Activated CD8-positive, alpha-beta T cell treated with anti-CD3 and anti-CD28 coated beads for 36 hours (primary cell): ENCODE results near the gene PLA2G3. TPM values are rescaled to one million over a fixed set of nuclear protein-coding genes. Genes with fewer than 3 reads are reported as not detected.

Experiments
- ATAC-seq: fragments of 200-7000 bp; cut with Tn5 transposase; one replicate; pipeline ENCODE4 v1.10.0; 2021; ENCODE audit warnings: mild to moderate bottlenecking, moderate library complexity
- CTCF ChIA-PET: fragments of 350-600 bp; sonication (Branson Sonifier 250); formaldehyde crosslinking; loops from one replicate; lab custom pipeline; 2021; ENCODE audit warnings: antibody characterized with exemption; lab: Charles Lee
- POLR2A ChIA-PET: fragments of 350-600 bp; sonication (Branson Sonifier 250); formaldehyde crosslinking; loops from one replicate; lab custom pipeline; 2021; ENCODE audit warnings: antibody characterized with exemption; lab: Charles Lee
- DNase-seq: peaks from one replicate; pipeline ENCODE4 v3.0.0-alpha.2; 2020
- H3K27ac Mint-ChIP-seq: one replicate; pipeline ENCODE4 v1.8.0; 2021; ENCODE audit warnings: mild to moderate bottlenecking, mixed read lengths
- H3K27me3 Mint-ChIP-seq: one replicate; pipeline ENCODE4 v1.8.0; 2021; ENCODE audit warnings: mixed read lengths
- H3K36me3 Mint-ChIP-seq: one replicate; pipeline ENCODE4 v1.8.0; 2021; ENCODE audit warnings: low read depth, mixed read lengths
- H3K4me1 Mint-ChIP-seq: one replicate; pipeline ENCODE4 v1.8.0; 2021; ENCODE audit warnings: low read depth, mixed read lengths
- H3K4me3 Mint-ChIP-seq: one replicate; pipeline ENCODE4 v1.8.0; 2021; ENCODE audit warnings: mild to moderate bottlenecking, moderate library complexity, mixed read lengths
- H3K9me3 Mint-ChIP-seq: one replicate; pipeline ENCODE4 v1.8.0; 2021; ENCODE audit warnings: mixed read lengths
- intact Hi-C: fragments of 100-400 bp; cut with micrococcal nuclease; formaldehyde crosslinking; loops from one replicate; pipeline ENCODE4 v1.10.0; 2022
- total RNA-seq, 2 experiments: library from RNA; stranded (reverse); gene quantifications; one replicate each; pipeline ENCODE4 v1.2.3, GENCODE V29; 2021
- TF ChIP-seq, protein P1 (sequence below): fragments of 200-600 bp; IDR thresholded peaks from one replicate; pipeline ENCODE4 v1.8.0; 2022; ENCODE audit warnings: antibody characterized with exemption, mild to moderate bottlenecking

Gene PLA2G3
- total RNA-seq, 2 experiments from 2014 or later = not detected

DNA sequence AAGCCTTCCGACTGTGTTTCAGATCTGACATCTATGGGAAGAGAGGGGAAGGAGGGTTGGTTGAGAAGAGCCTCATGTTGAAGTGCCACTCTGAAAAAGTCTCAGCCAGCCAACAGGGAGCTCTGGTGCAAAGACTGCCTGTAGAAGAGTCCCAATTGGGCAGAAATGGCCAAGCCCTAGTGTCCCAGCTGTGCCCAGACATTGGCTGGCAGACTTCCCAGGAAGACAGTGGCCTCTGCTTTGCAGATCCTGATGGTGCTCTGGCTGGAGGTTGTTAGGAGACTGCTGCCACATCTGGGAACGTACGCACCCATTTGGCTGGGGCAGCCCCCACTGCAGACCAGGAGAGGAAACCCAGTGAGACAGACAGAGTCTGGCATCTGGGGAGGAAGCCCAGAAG, 3.2 kb upstream of the PLA2G3 start:
- POLR2A ChIA-PET = no interaction called here
- peaks cover 14% of the 10 kb centered on the region for H3K9me3 Mint-ChIP-seq

GRCh38 chr22:31143038-31143437, 2.7 kb upstream of the PLA2G3 start:
- CTCF ChIA-PET = no interaction called here
- no peak for ATAC-seq

More for the DNA sequence above, 3.2 kb upstream of the PLA2G3 start:
- DNase-seq (no peak), ATAC-seq (no peak)
- H3K27me3 Mint-ChIP-seq = no peaks in the 10 kb centered on the region
- TF ChIP-seq, protein P1, sequence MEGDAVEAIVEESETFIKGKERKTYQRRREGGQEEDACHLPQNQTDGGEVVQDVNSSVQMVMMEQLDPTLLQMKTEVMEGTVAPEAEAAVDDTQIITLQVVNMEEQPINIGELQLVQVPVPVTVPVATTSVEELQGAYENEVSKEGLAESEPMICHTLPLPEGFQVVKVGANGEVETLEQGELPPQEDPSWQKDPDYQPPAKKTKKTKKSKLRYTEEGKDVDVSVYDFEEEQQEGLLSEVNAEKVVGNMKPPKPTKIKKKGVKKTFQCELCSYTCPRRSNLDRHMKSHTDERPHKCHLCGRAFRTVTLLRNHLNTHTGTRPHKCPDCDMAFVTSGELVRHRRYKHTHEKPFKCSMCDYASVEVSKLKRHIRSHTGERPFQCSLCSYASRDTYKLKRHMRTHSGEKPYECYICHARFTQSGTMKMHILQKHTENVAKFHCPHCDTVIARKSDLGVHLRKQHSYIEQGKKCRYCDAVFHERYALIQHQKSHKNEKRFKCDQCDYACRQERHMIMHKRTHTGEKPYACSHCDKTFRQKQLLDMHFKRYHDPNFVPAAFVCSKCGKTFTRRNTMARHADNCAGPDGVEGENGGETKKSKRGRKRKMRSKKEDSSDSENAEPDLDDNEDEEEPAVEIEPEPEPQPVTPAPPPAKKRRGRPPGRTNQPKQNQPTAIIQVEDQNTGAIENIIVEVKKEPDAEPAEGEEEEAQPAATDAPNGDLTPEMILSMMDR = no peak
- no peaks in the 10 kb centered on the region for H3K4me1 Mint-ChIP-seq
- H3K36me3 Mint-ChIP-seq = no peaks in the 10 kb centered on the region
- no peak overlapping the region for H3K4me3 Mint-ChIP-seq
- intact Hi-C loops = no loop called here
- H3K27ac Mint-ChIP-seq = no peak overlapping the region
- CTCF ChIA-PET = interaction anchor here (1.3 kb wide), 1 partner anchor 35 kb away, joined by 4 read pairs; no protein-coding TSS in a partner anchor

DNA sequence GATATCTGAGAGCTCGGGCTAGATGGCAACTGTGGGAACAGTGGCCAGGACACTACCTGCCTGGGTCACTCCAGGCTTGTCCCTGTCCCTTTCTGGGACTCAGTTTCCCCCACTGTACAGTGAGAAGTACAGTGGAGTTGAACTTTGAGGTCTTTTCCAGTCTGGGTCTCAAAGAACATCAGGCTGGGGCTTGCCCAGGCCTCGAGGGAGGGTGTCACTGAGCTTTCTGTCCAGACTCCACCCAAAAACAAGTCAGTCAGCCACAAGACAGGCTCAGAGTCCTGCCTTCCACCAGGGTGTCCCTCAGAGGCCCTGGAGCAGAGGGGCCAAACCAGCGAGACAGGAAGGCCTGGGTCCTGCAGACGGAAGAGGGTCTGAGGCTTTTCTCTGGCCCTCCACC, 2.0 kb upstream of the PLA2G3 start:
- POLR2A ChIA-PET = no interaction called here
- CTCF ChIA-PET = no interaction called here

More at GRCh38 chr22:31143038-31143437, 2.7 kb upstream of the PLA2G3 start:
- Mint-ChIP-seq H3K9me3 (peaks cover 14% of the 10 kb centered on the region), H3K27ac (no peak overlapping the region), H3K4me3 (no peak overlapping the region), H3K4me1 (no peaks in the 10 kb centered on the region), H3K27me3 (no peaks in the 10 kb centered on the region), H3K36me3 (no peaks in the 10 kb centered on the region)
- intact Hi-C loops = no loop called here
- TF ChIP-seq, protein P1 = no peak
- POLR2A ChIA-PET = no interaction called here
- no peak for DNase-seq

DNA sequence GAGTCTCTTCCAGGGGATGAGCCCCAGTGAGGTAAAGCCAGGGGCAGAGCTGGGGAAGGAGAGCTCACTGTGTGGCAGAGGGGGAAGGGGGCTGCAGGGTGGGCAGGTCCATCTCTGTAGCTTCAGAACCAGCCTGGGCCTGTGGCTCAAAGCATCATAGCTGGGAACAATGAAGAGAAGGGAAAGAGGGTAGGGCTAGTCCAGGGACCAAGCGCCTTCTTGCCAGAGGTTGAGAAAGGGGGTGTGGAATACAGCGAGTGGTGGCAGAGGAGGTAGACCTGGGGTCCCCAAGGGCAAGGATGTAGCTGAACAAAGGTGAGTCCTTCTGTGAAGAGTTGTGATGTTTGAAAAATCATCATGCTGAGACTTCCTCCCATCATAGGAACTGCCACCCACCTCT, 1.2 kb upstream of the PLA2G3 start:
- Mint-ChIP-seq H3K9me3 (peaks cover 9% of the 10 kb centered on the region), H3K27me3 (no peaks in the 10 kb centered on the region), H3K4me3 (no peak overlapping the region), H3K27ac (no peak overlapping the region), H3K4me1 (no peaks in the 10 kb centered on the region), H3K36me3 (no peaks in the 10 kb centered on the region)
- intact Hi-C loops = no loop called here
- ChIA-PET POLR2A (no interaction called here), CTCF (no interaction called here)
- no peak for DNase-seq
- ATAC-seq = no peak
- TF ChIP-seq, protein P1 = no peak

More for the DNA sequence above, 2.0 kb upstream of the PLA2G3 start:
- no peaks in the 10 kb centered on the region for H3K4me1 Mint-ChIP-seq
- no peaks in the 10 kb centered on the region for H3K36me3 Mint-ChIP-seq
- TF ChIP-seq, protein P1 = no peak
- no peak for DNase-seq
- no peak for ATAC-seq
- H3K9me3 Mint-ChIP-seq = peaks cover 13% of the 10 kb centered on the region
- no peaks in the 10 kb centered on the region for H3K27me3 Mint-ChIP-seq
- H3K27ac Mint-ChIP-seq = no peak overlapping the region
- no peak overlapping the region for H3K4me3 Mint-ChIP-seq
- intact Hi-C loops = no loop called here

DNA sequence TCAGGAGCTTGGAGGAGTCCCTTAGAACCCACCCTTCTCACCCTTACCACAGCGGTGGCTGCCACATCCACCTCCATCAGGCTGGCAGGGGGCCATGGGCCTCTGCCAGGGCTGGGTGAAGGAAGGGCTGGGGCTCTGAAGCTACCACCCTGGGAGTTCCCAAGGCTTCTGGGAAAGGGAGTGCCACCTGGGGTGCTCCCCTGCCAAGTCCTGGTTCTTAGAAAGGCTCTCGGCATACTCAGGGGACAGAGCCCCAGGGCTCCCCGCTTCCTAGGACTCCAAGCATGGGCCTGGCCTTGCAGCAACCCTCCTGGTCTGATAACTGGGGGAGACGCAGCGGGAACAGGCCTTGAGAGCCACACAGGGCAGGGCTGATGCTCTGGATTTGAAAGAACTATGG, 438 bp upstream of the PLA2G3 start:
- H3K4me1 Mint-ChIP-seq = no peaks in the 10 kb centered on the region
- ATAC-seq = no peak
- no peaks in the 10 kb centered on the region for H3K27me3 Mint-ChIP-seq
- POLR2A ChIA-PET = no interaction called here
- intact Hi-C loops = no loop called here
- no peak overlapping the region for H3K4me3 Mint-ChIP-seq
- CTCF ChIA-PET = interaction anchor here (1.2 kb wide), 1 partner anchor 132 kb away, joined by 3 read pairs; no protein-coding TSS in a partner anchor
- TF ChIP-seq, protein P1 = no peak
- no peak for DNase-seq
- no peak overlapping the region for H3K27ac Mint-ChIP-seq
- no peaks in the 10 kb centered on the region for H3K36me3 Mint-ChIP-seq
- H3K9me3 Mint-ChIP-seq = peaks cover 7% of the 10 kb centered on the region
